DOHH2 (cell line): Measurements from ENCODE around the gene TMC7.
"Not testable (repeated sequence)": the region's sequence is repeated elsewhere in the genome, so short reads cannot be mapped to it uniquely, and the experiment has no call there.

ENCODE experiments used
- CTCF ChIP-seq: fragments of 200-600 bp; sonication (generic); IDR thresholded peaks from one replicate; pipeline ENCODE4 v1.5.1; 2014; ENCODE audit warnings: antibody characterized with exemption, mild to moderate bottlenecking, low read depth, low read length; ENCODE audit not compliant: poor library complexity, severe bottlenecking
- EZH2phosphoT487 ChIP-seq: fragments of 200-600 bp; sonication (generic); IDR thresholded peaks from 2 replicates; pipeline ENCODE4 v1.6.1; 2017; ENCODE audit warnings: borderline replicate concordance, mild to moderate bottlenecking, antibody characterized with exemption, low read length, moderate library complexity, mixed read lengths

- TF ChIP-seq CTCF, EZH2phosphoT487: not testable (repeated sequence)
These were observed 11.7 kb downstream of the TMC7 start for GRCh38 chr16:18995406-18995805.
